GM10248 (cell line): Measurements from ENCODE around the gene STK24.

Source experiments
- CTCF ChIA-PET: fragments of 300-600 bp; sonication (Branson Sonifier 250); formaldehyde crosslinking; extraction: SDS; loops from one replicate; lab custom pipeline; 2021; ENCODE audit warnings: antibody characterized with exemption; lab: Yijun Ruan, JAX
- POLR2A ChIA-PET: fragments of 350-650 bp; sonication (Branson Sonifier 250); formaldehyde crosslinking; extraction: SDS; loops from one replicate; lab custom pipeline; 2020; ENCODE audit warnings: antibody characterized with exemption; lab: Yijun Ruan, JAX
- DNase-seq: peaks from one replicate; pipeline ENCODE4 v3.0.0; 2012; ENCODE audit errors: extremely low spot score
- TF ChIP-seq, protein P1 (sequence below): IDR thresholded peaks from 2 replicates; pipeline ENCODE4 v1.5.1; 2012; ENCODE audit warnings: mild to moderate bottlenecking, low read depth; ENCODE audit errors: extremely low read depth, missing control alignments, control extremely low read depth

Gene STK24

DNA sequence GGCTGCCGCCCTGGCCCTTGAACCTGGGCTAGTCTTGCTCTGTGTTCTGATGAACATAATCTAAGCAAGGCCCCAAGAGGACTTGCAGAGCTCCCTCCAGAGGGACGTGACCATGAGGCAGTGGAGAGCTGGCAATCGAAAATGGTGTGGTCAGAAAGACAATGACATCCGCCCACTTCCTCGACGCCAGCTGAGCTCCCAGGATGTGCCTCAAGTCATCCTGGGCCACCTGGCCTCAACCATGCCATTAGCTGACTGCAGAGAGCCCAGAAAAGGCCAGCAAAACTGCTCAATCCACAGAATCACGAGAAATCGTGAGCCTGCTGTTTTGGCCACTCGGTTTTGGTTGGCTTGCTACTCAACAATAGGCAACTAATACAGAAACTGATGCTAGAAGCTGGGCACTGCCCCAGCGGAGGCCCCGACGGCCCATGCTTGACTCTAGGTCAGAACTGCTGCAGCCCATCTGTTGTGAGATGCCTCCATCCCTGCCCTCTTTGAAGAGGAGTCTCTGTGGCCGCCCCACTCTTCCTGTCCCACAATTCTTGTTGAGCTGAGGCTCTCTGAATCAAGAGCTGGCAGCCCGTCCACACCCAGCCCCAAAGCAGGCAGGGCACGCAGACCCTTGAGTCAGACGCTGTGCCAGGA lies 53.3 kb downstream of the STK24 start:
- POLR2A ChIA-PET, result no interaction called here
- peak; percentile 55 for DNase-seq
- CTCF ChIA-PET, result interaction anchor here (0.9 to 1.4 kb wide), 4 partner anchors 10 to 48 kb away, joined by 3 to 4 read pairs (median 3); no protein-coding TSS in a partner anchor
- TF ChIP-seq, protein P1, sequence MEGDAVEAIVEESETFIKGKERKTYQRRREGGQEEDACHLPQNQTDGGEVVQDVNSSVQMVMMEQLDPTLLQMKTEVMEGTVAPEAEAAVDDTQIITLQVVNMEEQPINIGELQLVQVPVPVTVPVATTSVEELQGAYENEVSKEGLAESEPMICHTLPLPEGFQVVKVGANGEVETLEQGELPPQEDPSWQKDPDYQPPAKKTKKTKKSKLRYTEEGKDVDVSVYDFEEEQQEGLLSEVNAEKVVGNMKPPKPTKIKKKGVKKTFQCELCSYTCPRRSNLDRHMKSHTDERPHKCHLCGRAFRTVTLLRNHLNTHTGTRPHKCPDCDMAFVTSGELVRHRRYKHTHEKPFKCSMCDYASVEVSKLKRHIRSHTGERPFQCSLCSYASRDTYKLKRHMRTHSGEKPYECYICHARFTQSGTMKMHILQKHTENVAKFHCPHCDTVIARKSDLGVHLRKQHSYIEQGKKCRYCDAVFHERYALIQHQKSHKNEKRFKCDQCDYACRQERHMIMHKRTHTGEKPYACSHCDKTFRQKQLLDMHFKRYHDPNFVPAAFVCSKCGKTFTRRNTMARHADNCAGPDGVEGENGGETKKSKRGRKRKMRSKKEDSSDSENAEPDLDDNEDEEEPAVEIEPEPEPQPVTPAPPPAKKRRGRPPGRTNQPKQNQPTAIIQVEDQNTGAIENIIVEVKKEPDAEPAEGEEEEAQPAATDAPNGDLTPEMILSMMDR, result peak; percentile 18

DNA sequence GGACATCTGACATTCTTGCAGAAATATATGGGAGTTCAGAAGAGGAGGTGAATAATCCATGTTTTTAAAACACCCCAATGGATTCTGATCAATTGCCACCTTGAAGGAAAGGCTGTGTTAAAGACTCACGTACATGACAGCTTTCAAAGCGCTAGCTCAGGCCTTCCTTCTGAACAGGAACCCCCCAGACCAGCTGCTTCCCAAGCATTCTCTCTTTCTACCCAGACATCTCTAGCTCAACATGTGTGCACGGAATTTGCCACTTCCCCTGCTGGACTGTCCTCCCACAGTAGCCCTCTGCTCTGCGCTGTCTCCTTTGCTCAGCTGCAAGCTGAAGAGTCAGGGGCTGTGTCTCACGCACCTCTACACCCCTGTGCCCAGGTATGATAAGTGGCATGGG lies 54.5 kb downstream of the STK24 start:
- DNase-seq, result no peak
- TF ChIP-seq, protein P1, result no peak
- ChIA-PET CTCF (no interaction called here), POLR2A (no interaction called here)

DNA sequence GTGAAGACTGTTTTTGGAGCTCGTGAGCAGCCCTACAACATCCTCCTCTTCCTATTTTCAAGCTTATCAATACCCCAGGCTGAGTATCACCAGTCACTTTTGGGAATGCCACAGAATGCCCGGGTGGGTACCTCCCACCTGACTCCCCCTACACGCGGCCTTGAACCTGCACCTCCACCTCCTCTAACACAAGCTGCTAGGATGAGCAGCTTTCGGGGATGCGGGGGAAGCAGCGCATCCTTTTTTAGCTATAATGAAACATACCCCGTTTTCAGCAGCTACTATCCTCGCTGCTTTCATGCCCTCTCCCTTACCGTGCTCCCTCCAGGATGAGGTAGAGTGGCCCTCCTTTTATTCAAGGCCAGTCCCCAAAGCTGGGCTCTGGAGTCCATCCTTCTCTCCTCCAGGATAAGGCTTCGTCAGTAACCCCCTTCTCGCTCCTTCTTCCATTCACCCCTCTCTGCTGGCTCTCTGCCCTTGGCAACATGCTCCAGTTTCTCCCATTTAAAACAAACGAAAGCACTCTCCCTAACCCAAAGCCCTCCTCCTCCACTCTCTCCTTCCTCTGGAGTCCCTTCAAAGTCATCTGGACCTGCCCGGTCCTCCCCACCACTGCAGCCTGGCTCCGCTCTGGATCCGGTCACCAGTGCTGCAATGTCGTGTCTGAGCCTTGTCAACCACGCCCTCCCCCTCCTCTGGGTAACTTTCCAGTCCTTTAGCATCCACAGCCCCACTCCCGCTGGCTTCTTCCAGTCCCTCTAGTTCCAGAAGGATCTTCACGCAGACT lies 55.3 kb downstream of the STK24 start:
- no peak for DNase-seq
- POLR2A ChIA-PET, result no interaction called here
- CTCF ChIA-PET, result interaction anchor here (1.2 to 3.3 kb wide), 3 partner anchors 9 to 33 kb away, joined by 4 to 17 read pairs (median 6); no protein-coding TSS in a partner anchor
- TF ChIP-seq, protein P1, result no peak

DNA sequence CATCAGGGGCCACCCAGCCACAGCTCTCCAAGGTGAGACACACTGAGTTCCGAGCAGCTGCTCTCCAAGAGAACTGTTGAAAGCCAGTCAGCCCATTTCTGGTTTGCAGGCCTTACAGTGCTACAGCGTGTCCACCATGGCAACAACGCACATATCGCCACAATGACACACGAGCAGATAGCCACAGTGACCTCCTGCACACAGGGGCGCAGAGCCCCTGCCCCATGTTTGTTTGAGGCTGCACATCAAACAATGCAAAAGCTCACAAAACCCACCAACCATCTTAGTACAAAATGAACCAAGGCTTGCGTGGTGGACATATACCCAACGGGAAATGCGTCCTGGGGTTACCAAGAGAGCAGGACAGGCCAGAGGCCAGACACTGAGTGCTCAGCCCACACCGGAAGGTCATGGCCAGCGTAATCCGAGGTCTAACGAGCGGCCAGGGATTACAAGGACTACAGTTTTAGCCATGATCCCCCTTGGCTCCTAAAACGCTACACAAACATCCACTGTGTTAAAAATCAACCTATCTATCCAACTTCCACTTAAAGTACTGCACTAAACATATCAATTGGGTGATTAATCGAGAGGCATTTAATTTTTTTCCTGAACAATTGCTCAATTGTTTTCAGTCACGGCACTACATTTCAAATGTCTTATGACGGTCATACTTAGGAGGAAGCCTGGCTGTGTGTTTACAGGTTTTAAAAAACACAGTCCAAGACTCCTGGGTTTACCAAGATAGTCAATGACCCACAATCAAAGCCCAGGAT lies 56.0 kb downstream of the STK24 start:
- TF ChIP-seq, protein P1, result no peak
- no peak for DNase-seq
- ChIA-PET POLR2A (no interaction called here), CTCF (interaction anchor here (1.2 to 3.3 kb wide), 4 partner anchors 9 to 32 kb away, joined by 4 to 17 read pairs (median 5); no protein-coding TSS in a partner anchor)

DNA sequence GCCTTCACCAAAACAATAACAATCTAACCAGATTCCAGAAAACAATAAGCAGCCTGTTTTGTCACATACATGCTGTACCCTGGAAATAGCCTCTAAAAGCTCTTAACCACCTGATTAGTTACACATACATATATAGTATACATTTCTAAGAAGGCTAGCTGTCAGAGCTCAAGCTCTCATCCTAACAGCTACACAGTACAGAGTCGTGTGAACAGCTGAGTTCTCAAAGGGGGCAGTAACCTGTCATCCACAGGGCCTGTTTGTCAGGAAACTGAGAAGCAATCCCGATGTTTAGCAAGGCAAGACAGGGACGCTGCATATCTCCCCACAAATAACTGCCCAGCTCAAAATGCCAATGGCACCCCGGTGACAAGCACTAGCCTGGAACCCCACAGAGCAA lies 56.9 kb downstream of the STK24 start:
- ChIA-PET CTCF (interaction anchor here (1.4 to 3.3 kb wide), 4 partner anchors 10 to 31 kb away, joined by 4 to 17 read pairs (median 6); no protein-coding TSS in a partner anchor), POLR2A (interaction anchor here (0.8 kb wide), 1 partner anchor 10 kb away, joined by 3 read pairs; no protein-coding TSS in a partner anchor)
- TF ChIP-seq, protein P1, result no peak
- DNase-seq, result no peak

DNA sequence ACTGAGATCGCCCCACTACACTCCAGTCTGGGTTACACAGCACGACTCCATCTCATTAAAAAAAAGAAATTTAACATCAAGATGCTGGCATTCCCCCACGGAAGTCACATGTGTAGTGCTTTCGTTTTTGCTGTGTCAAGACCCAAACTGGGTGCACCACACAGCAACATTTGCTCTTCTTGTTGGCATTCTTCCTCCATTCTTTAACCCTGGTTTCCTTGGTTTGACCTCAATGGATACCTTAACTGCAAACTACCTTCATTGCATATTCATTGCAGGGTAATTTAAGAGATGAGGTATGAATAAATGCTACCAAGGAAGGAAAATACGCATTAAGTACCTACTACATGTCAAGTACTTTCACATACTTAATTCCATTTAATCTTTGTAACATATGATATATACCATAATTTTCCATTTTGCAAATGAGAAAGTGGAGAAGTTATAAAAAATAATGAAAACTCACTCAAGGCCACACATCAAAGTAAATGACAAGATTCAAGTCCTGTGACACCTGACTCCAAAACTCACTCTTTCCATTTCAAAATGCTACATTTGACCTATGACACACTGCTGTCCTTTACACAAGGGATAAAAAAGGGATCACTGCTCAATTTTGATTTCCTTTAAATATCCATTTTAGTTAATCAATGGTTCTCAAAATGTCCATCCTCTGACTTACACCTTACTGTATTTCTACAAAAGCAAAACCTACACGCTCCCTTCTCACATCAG lies 59.2 kb downstream of the STK24 start:
- DNase-seq, result no peak
- TF ChIP-seq, protein P1, result no peak
- POLR2A ChIA-PET, result no interaction called here
- CTCF ChIA-PET, result interaction anchor here (1.0 to 2.6 kb wide), 3 partner anchors 13 to 72 kb away, joined by 3 to 10 read pairs (median 3); no protein-coding TSS in a partner anchor
